ENCODE measurements around the gene SLC13A1.
A peak's percentile ranks its signal among the peaks of the same experiment; 100 is the strongest.

Gene SLC13A1

DNA sequence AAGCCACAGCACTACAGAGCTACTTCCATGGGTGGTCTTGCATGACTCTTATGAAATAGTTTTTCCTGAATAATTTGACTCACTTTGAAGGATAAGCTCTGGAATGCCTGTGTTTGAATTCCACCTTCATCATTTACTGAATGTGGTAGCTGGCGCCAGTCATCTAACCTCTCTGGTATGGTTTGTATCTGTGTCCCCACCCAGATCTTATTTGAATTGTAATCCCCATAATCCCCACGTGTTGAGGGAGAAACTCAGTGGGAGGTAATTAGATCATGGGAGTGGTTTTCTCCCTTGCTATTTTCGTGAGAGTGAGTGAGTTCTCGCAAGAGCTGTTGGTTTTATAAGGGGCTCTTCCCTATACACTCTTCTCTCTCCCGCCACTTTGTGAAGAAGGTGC, 11.2 kb upstream of the SLC13A1 start:
- Histone ChIP-seq H3K4me2 (ENCODE audit: insufficient read depth, low read length) (no peak overlapping the region), H3K9me3 (ENCODE audit: insufficient read depth, low read length, severe bottlenecking) (peaks cover 7% of the 10 kb centered on the region), H4K20me1 (ENCODE audit: insufficient read depth, low read length) (no peaks in the 10 kb centered on the region), H3K27ac (ENCODE audit: low read length) (no peak overlapping the region), H3K36me3 (ENCODE audit: insufficient read depth, low read length) (no peaks in the 10 kb centered on the region), H3K9ac (ENCODE audit: low read depth, low read length) (no peak overlapping the region), H3K4me3 (ENCODE audit: low read depth in 1 of 2, low read length in 2 of 2) (no peak overlapping the region), H3K4me1 (ENCODE audit: insufficient read depth, low read length) (no peaks in the 10 kb centered on the region), H2AFZ (ENCODE audit: low read depth, low read length) (no peak overlapping the region), H3K79me2 (ENCODE audit: insufficient read depth, low read length) (no peaks in the 10 kb centered on the region), H3K27me3 (ENCODE audit: insufficient read depth, low read length, poor library complexity) (no peaks in the 10 kb centered on the region)
- ATAC-seq (ENCODE audit: insufficient read depth, low read depth) = no peak
- TF ChIP-seq EZH2 (IDR thresholded peaks at IDR 0.05; ENCODE audit: borderline replicate concordance, low read depth, low read length, severe bottlenecking) = no peak
- TF ChIP-seq, protein P1, sequence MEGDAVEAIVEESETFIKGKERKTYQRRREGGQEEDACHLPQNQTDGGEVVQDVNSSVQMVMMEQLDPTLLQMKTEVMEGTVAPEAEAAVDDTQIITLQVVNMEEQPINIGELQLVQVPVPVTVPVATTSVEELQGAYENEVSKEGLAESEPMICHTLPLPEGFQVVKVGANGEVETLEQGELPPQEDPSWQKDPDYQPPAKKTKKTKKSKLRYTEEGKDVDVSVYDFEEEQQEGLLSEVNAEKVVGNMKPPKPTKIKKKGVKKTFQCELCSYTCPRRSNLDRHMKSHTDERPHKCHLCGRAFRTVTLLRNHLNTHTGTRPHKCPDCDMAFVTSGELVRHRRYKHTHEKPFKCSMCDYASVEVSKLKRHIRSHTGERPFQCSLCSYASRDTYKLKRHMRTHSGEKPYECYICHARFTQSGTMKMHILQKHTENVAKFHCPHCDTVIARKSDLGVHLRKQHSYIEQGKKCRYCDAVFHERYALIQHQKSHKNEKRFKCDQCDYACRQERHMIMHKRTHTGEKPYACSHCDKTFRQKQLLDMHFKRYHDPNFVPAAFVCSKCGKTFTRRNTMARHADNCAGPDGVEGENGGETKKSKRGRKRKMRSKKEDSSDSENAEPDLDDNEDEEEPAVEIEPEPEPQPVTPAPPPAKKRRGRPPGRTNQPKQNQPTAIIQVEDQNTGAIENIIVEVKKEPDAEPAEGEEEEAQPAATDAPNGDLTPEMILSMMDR (IDR thresholded peaks at IDR 0.05; ENCODE audit: borderline replicate concordance, extremely low read depth, low read length, poor library complexity, severe bottlenecking) = no peak
- no peak for DNase-seq

DNA sequence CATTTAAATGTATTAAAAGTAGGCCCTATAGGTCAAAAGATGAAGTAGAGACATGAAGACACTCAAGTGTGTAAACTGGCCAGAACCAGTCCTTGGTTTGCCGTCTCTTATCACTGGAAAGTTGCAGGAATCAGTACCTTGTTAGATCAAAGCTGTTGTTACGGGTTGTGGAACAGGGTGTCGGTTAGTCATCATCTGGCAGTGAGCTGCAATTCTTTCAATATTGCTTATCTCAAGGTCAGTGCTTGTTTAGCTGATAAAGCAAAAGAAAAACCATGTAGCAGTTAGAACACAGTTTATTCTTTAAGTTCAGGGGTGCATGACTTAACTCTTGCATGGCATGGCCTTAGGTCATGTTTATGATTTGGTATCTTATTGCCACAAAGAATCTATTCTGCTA, 10.0 kb upstream of the SLC13A1 start:
- no peaks in the 10 kb centered on the region for H3K4me1 ChIP-seq (ENCODE audit: insufficient read depth, low read length)
- ATAC-seq (ENCODE audit: insufficient read depth, low read depth) (no peak), DNase-seq (no peak)
- H3K27me3 ChIP-seq (ENCODE audit: insufficient read depth, low read length, poor library complexity) = no peaks in the 10 kb centered on the region
- TF ChIP-seq EZH2 (IDR thresholded peaks at IDR 0.05; ENCODE audit: borderline replicate concordance, low read depth, low read length, severe bottlenecking) = no peak
- TF ChIP-seq, protein P1 (IDR thresholded peaks at IDR 0.05; ENCODE audit: borderline replicate concordance, extremely low read depth, low read length, poor library complexity, severe bottlenecking) = no peak
- no peak overlapping the region for H3K27ac ChIP-seq (ENCODE audit: low read length)
- no peak overlapping the region for H2AFZ ChIP-seq (ENCODE audit: low read depth, low read length)
- no peaks in the 10 kb centered on the region for H3K36me3 ChIP-seq (ENCODE audit: insufficient read depth, low read length)
- no peak overlapping the region for H3K9ac ChIP-seq (ENCODE audit: low read depth, low read length)
- H3K79me2 ChIP-seq (ENCODE audit: insufficient read depth, low read length) = no peaks in the 10 kb centered on the region
- no peaks in the 10 kb centered on the region for H4K20me1 ChIP-seq (ENCODE audit: insufficient read depth, low read length)
- peaks cover 3% of the 10 kb centered on the region for H3K9me3 ChIP-seq (ENCODE audit: insufficient read depth, low read length, severe bottlenecking)
- no peak overlapping the region for H3K4me3 ChIP-seq (ENCODE audit: low read depth in 1 of 2, low read length in 2 of 2)
- no peak overlapping the region for H3K4me2 ChIP-seq (ENCODE audit: insufficient read depth, low read length)

DNA sequence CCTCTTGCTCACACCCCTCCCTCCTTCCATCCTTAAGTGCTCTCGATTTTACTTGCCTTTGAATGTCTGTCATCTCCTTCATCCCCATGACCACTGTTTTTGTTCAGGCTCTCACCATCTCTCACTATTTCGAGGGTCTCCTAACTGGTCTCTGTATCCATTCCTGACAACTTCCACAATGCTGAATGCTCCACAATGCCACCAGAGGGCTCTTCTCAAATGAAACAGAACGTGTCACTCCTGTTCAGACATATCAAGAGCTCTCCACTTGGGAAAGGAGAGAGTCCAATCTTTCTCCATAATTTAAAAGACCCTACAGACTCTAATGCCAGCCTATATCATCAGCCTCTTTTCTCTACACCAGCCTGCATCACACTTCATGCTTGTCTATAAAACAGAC, 9.0 kb upstream of the SLC13A1 start:
- H2AFZ ChIP-seq (ENCODE audit: low read depth, low read length) = no peak overlapping the region
- H3K4me2 ChIP-seq (ENCODE audit: insufficient read depth, low read length) = no peak overlapping the region
- no peaks in the 10 kb centered on the region for H3K9me3 ChIP-seq (ENCODE audit: insufficient read depth, low read length, severe bottlenecking)
- no peaks in the 10 kb centered on the region for H3K27me3 ChIP-seq (ENCODE audit: insufficient read depth, low read length, poor library complexity)
- ATAC-seq (ENCODE audit: insufficient read depth, low read depth) = no peak
- H3K36me3 ChIP-seq (ENCODE audit: insufficient read depth, low read length) = no peaks in the 10 kb centered on the region
- TF ChIP-seq, protein P1 (IDR thresholded peaks at IDR 0.05; ENCODE audit: borderline replicate concordance, extremely low read depth, low read length, poor library complexity, severe bottlenecking) = peak; percentile 21
- no peak for TF ChIP-seq EZH2 (IDR thresholded peaks at IDR 0.05; ENCODE audit: borderline replicate concordance, low read depth, low read length, severe bottlenecking)
- no peak overlapping the region for H3K4me3 ChIP-seq (ENCODE audit: low read depth in 1 of 2, low read length in 2 of 2)
- H3K9ac ChIP-seq (ENCODE audit: low read depth, low read length) = no peak overlapping the region
- no peaks in the 10 kb centered on the region for H3K79me2 ChIP-seq (ENCODE audit: insufficient read depth, low read length)
- no peak for DNase-seq
- H4K20me1 ChIP-seq (ENCODE audit: insufficient read depth, low read length) = no peaks in the 10 kb centered on the region
- no peak overlapping the region for H3K27ac ChIP-seq (ENCODE audit: low read length)
- no peaks in the 10 kb centered on the region for H3K4me1 ChIP-seq (ENCODE audit: insufficient read depth, low read length)

Data from DND-41 (cell line).